Fibroblast of skin of right quadriceps (primary cell): ENCODE results near the gene PKP4.

ENCODE experiments used
- DNase-seq: peaks from one replicate; pipeline ENCODE4 v3.0.0-alpha.2; 2013

Gene PKP4

GRCh38 chr2:158499383-158499782 lies 42.6 kb downstream of the PKP4 start:
- DNase-seq, result no peak

- no peak for DNase-seq
These were observed 43.6 kb downstream of the PKP4 start for GRCh38 chr2:158500333-158500732.

DNA sequence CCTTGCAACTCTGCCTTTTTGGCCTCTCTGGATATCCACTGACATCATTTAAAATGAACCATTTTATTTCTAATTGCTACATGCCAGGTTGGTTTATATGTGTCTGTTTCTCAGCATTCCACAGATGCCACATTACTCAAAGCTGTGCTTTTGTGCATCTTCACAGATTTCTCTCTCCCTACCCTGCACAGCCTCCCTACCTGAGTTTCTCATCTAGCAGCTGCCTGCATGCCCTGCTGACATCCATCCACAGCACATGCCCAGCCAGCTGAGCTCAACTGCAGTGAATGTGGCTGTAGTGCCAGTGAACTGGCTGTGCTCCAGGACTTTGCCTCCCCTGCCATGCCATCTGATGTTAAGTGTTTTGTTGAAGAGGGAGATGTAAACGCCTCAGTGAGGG lies 44.5 kb downstream of the PKP4 start:
- no peak for DNase-seq

GRCh38 chr2:158502974-158503373 lies 46.2 kb downstream of the PKP4 start:
- DNase-seq, result peak; percentile 97

DNA sequence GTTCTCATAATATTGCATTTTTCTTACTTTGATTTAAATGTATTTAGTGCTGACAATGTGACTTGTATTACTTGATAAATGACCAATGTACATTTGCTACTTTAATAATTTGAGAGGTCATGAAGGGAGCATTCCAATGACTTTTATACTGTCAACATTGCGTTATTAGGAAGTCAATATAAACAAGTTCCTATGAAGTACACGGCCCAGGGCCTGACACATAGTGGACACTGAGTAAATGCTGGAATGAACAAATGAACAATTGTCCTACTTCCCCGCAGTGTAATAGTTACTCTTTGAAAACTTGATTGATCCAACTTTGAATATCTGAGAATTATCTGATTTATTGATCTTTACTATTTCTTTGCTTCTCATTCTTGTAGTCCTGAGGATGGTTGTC lies 47.3 kb downstream of the PKP4 start:
- DNase-seq, result no peak

GRCh38 chr2:158505448-158505934 lies 48.7 kb downstream of the PKP4 start:
- DNase-seq, result no peak

- no peak for DNase-seq
These were observed 50.4 kb downstream of the PKP4 start for GRCh38 chr2:158507141-158507540.

- DNase-seq, result no peak
These were observed 50.9 kb downstream of the PKP4 start for GRCh38 chr2:158507679-158508078.

DNA sequence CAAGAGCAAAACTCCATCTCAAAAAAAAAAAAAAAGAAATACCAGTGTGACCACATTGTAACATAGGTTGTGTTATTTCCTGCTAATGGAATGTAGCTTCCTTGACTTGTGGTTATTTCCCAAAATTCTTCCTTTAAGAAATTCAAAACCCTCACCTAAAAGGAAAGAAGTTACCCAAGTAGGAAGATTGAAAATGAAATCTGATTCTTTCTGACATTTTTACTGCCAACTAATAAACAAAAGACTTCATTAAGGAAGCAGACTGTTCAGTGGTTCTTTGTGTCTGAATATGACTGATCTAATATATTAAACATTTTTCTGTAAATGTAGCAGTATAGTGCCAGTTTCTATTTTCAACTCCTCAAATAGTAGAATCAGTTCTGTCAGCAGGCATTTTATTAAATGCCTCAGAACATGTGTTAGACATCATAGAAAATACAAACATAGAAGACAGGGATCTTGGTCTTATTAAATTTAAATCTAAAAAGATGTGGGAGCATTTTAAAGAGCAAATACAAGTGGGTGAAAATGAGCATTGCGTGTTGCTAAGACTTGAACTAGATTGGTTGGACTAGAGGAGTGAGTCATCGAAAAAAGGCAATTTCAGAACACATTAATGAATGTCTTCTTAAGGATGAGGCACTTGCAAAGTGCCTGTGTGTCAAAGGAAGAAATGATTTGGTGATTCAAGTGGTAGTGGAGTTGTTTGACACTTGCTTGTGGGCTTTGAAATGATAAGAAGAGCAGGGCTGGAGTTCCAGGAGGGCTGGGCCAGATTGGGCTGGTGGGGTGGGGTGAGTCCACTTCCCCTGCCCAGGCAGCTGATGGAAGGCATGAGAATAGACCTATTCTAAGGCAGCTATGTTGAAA lies 53.4 kb downstream of the PKP4 start:
- DNase-seq, result peak; percentile 57

DNA sequence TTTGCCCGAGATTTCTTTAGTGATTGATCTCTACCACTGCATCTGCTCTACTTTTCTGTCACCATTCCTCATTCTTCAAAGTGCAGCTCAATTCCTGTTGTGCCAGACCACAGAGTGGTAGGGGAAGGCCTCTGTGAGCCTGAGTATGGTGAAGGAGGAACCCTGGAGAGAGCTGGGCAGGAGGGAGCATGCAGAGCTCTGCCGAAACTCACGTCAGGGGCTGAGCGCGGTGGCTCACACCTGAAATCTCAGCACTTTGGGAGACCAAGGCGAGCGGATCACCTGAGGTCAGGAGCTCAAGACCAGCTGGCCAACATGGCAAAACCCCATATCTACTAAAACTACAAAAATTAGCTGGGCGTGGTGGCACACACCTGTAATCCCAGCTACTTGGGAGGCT lies 54.1 kb downstream of the PKP4 start:
- no peak for DNase-seq

GRCh38 chr2:158511706-158512105 lies 55.0 kb downstream of the PKP4 start:
- no peak for DNase-seq

GRCh38 chr2:158512323-158512722 lies 55.6 kb downstream of the PKP4 start:
- no peak for DNase-seq

GRCh38 chr2:158513841-158514240 lies 57.1 kb downstream of the PKP4 start:
- DNase-seq, result no peak

GRCh38 chr2:158518084-158518483 lies 61.3 kb downstream of the PKP4 start:
- peak; percentile 21 for DNase-seq

- DNase-seq, result no peak
These were observed 62.7 kb downstream of the PKP4 start for GRCh38 chr2:158519481-158519880.

GRCh38 chr2:158529379-158530259 lies 72.9 kb downstream of the PKP4 start:
- DNase-seq, result peak; percentile 72

DNA sequence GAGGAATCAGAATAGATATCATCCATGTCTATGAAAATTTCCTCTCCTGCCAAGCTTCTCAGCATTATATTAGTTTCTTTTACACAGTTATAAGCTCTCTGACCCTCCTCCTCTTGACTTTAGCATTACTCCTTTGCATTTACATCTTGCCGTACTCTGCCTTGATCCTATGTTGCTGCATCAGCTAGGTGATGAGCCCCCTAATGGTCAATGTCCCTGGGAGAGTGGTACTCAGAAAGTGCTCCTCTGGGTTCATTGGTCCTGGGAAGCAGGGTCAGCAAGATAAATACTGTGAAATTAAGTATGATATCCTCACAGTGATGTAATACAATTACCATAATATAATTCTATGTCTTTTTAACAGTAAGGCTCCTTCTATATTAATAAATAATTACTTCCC lies 74.1 kb downstream of the PKP4 start:
- no peak for DNase-seq

GRCh38 chr2:158533009-158533408 lies 76.3 kb downstream of the PKP4 start:
- DNase-seq, result no peak

- DNase-seq, result peak; percentile 77
These were observed 82.6 kb downstream of the PKP4 start for GRCh38 chr2:158539176-158540005.

- DNase-seq, result no peak
These were observed 85.8 kb downstream of the PKP4 start for GRCh38 chr2:158542577-158542976.

- no peak for DNase-seq
These were observed 87.2 kb downstream of the PKP4 start for GRCh38 chr2:158543957-158544356.

DNA sequence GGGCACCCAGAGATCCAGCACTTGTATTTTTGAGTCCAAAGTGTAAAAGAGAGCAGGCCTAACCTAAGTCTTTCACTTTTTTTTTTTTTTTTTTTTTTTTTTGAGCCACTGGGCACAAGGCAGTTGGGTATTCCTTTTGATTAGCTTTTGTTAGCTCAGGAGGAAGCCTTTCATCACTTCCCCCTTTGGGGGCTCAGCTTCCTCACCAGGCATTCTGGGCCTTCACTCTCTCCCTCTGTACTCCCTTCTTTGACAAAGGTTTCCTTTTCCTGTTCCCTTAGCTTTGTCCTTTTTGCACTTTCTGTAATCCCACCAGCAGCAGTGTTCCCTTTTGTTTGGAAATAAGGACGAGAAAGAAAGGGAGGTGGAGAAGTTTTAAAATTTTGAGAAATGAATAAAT lies 88.2 kb downstream of the PKP4 start:
- DNase-seq, result no peak
